Vagina (tissue), 2 donors: ENCODE data around the gene LHX2.

Source experiments
- POLR2A ChIP-seq, 2 donors: fragments of 450-650 bp; IDR thresholded peaks; one replicate each; pipeline ENCODE4 v1.6.1; 2017; ENCODE audit warnings: antibody characterized with exemption in 2 of 2, mild to moderate bottlenecking in 2 of 2, moderate library complexity in 2 of 2
- POLR2AphosphoS5 ChIP-seq, 2 donors: sonication (generic); formaldehyde crosslinking; IDR thresholded peaks; one replicate each; pipeline ENCODE4 v1.9.0; 2017; ENCODE audit warnings: antibody characterized with exemption in 2 of 2, mild to moderate bottlenecking in 2 of 2, low read depth in 1 of 2; ENCODE audit not compliant: insufficient read depth in 1 of 2
- TF ChIP-seq, protein P1 (sequence below), 3 experiments: fragments of 450-650 bp in 2 of 3; fragments of 200-600 bp in 1 of 3; sonication (generic) in 1 of 3; IDR thresholded peaks; one replicate each; pipeline ENCODE4 v1.5.1; 2017 to 2019; ENCODE audit warnings: antibody characterized with exemption in 3 of 3, mild to moderate bottlenecking in 2 of 3, moderate library complexity in 2 of 3

DNA sequence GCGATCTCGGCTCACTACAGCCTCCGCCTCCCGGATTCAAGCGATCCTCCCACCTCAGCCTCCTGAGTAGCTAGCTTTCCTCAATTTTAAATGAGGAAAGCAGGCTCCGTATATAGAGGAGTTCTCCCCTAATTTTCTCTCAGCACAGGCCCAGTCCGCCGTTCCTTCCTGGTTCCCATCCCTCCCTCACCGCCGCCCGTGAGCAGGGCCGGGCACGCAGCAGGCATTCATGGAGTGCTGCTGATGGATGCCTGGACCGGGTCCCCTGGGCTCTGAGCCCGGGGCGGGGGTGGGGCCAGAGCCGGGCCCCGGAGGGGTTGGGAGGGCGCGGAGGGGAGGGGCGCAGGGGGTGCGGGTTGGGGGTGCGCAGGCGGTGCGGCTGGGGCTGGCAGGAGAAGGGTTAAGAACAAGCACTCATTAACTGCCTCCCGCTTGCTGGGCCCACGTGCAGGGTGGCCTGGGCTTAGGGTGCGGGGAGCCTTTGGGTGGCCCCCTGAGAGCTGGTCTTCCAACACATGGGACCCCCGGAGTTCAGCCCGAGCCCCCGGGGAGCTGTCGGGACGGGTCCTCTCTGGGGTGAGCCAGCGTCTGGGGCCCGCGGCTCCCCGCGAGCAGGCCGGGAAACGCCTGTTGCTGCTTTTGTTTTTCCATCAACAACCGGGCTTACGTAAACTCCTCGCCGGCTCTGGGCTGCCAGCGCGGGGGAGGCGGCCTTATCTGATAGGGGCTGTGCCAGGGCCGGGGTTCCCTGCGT, 33.7 kb downstream of the LHX2 start:
- TF ChIP-seq POLR2A (IDR thresholded peaks at IDR 0.05) (no peak), POLR2AphosphoS5 (IDR thresholded peaks at IDR 0.05; ENCODE audit: insufficient read depth in 1 of 2, low read depth in 1 of 2) (peak in 1 of 2 donors; percentile 51)
- TF ChIP-seq, protein P1, sequence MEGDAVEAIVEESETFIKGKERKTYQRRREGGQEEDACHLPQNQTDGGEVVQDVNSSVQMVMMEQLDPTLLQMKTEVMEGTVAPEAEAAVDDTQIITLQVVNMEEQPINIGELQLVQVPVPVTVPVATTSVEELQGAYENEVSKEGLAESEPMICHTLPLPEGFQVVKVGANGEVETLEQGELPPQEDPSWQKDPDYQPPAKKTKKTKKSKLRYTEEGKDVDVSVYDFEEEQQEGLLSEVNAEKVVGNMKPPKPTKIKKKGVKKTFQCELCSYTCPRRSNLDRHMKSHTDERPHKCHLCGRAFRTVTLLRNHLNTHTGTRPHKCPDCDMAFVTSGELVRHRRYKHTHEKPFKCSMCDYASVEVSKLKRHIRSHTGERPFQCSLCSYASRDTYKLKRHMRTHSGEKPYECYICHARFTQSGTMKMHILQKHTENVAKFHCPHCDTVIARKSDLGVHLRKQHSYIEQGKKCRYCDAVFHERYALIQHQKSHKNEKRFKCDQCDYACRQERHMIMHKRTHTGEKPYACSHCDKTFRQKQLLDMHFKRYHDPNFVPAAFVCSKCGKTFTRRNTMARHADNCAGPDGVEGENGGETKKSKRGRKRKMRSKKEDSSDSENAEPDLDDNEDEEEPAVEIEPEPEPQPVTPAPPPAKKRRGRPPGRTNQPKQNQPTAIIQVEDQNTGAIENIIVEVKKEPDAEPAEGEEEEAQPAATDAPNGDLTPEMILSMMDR (IDR thresholded peaks at IDR 0.05), result no peak
